ENCODE data around the gene ARID2.

ARID2 gene

GRCh38 chr12:45768194-45768593 lies 38.7 kb downstream of the ARID2 start:
- no peak for DNase-seq (ENCODE audit: low spot score)

- DNase-seq (ENCODE audit: low spot score) = no peak
Observed at GRCh38 chr12:45773747-45774146, 44.2 kb downstream of the ARID2 start.

DNA sequence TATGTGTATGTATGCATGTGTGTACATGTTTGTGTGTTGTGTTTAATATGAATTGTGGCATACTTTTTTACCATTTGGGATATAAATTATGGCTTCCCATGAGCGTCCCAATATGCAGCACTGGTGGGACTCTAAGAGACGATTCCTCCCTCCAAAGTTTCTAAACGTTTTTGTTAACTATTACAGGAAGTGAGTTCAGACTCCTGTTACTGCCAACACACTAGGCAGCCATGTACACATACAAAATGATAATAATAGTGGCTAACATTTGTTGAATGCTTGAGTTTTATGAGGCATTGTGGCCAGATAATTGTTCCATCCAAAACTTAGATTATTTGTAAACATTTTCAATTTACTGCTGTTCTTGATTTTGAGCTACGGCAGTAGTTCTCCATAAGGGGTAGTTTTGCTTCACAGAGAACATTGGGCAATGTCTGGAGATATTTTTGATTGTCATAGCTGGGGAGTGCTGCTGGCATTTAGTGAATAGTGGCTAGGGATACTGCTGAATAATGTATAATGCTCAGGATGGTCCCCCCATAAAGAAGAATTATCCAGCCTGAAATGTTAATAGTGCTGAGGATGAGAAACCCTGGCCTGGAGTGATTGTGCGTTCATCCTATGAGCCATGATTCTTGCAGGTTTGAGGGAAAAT lies 45.1 kb downstream of the ARID2 start:
- no peak for DNase-seq (ENCODE audit: low spot score)

DNA sequence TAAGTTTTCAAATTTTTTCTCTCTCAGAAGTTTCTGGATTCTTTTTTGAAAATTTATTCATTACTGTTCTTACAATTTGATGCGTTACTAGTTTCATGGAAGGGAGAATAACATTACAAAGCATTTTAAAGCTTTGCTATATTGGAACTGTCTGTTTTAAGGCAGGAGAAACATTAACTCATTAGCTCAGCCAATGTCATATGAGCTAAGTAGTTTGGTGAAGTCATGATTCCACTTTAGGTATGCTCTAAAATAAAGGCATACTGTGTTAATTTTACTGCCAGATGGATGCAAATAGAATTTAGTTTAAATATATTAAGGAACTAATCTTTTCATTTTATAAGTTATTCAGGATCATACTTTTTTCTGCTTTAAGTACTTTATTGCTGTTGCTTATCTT lies 46.0 kb downstream of the ARID2 start:
- no peak for DNase-seq (ENCODE audit: low spot score)

DNA sequence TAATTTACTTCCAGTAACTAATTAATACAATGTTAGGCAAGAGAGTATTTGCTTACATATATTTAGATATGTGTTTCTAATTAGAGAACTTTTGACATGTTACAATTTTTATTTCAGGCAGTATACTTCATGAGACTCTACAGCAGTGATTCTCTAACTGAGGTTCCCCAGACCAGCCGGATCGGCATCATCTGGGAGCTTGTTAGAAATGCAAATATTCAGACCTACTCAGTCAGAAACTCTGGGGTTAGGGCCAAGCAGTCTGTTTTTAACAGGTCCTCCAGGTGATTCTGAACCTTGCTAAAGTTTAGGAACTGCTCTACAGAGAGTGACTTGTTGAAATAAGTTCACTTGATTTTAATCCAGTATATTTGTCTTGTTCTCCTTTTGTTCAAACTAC lies 46.5 kb downstream of the ARID2 start:
- DNase-seq (ENCODE audit: low spot score) = no peak

GRCh38 chr12:45779936-45780335 lies 50.4 kb downstream of the ARID2 start:
- DNase-seq (ENCODE audit: low spot score) = no peak

DNA sequence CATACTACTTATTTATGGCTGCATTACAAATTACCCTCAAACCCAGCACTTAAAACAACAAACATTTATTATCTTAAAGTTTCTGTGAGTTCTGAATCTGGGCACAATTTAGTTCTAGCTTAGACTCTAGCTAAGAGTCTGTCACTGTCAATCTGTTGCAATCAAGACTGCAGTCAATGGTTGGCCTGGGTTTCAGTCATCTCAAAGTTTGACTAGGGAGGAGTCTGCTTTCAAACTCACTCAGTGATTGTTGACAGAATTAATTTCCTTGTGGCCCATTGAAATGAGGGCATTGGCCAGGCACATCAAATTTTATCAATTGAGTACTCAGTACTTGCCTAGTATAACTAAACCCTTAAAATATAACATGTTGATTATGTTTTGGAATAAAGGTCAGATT lies 51.6 kb downstream of the ARID2 start:
- no peak for DNase-seq (ENCODE audit: low spot score)

GRCh38 chr12:45785315-45785714 lies 55.8 kb downstream of the ARID2 start:
- DNase-seq (ENCODE audit: low spot score) = no peak

DNA sequence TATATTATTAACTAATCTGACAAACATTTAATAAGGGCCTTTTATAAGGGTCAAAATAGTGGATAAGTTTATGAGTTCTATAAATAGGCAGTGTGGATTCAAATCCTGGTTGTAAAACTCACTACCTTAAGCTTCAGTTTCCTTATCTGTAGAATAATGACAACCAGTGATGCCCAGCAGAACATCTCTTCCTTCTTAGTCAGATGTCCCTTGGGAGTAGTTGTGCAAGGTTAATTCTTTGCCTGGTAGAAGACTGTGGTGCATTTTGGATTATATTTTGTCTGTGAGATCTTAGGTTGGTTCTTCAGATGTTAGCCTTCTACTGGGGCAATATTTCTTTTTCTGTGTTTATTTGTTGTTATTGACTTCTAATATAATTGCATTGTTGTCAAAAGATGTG lies 59.5 kb downstream of the ARID2 start:
- no peak for DNase-seq (ENCODE audit: low spot score)

GRCh38 chr12:45794422-45794821 lies 64.9 kb downstream of the ARID2 start:
- DNase-seq (ENCODE audit: low spot score) = no peak

GRCh38 chr12:45801625-45802024 lies 72.1 kb downstream of the ARID2 start:
- DNase-seq (ENCODE audit: low spot score) = no peak

DNA sequence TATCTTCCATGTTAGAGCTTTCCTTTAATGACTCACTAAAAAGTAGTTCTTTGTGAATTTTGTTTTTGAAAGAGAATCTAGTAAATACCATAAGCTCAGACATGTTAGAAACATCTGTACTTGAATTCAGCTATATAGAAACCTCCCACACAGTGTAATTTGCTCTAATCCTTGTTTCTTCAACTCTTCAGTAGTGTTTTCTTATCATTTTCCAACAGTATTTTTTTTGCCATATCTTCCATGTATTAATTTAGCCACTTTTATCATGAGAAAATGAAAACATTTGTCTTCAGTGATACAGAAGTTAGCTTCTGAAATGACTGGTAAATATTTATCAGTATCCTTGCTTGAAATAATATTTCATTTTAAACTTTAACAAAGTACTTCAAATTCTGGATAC lies 73.6 kb downstream of the ARID2 start:
- peak; percentile 20 for DNase-seq (ENCODE audit: low spot score)

GRCh38 chr12:45816652-45817051 lies 87.1 kb downstream of the ARID2 start:
- no peak for DNase-seq (ENCODE audit: low spot score)

- no peak for DNase-seq (ENCODE audit: low spot score)
Observed at GRCh38 chr12:45827974-45828373, 98.5 kb downstream of the ARID2 start.

DNA sequence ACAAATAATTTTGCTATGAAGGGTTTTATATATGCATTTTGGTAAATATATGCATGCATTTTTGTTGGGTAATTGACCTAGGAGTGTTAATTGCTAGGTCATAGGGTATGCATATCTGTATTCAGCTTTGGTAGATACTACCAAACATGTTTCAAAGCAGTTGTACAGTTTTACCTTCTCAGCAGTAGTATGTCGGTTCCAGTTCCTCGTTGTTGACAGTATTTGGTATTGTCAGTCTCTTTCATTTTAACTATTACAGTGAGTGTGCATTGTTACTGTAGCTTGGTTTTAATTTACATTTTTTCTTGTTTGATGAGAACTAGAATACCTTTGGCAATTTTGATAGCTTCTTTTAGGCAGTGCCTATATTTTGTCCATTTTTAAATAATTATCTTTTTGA lies 98.9 kb downstream of the ARID2 start:
- no peak for DNase-seq (ENCODE audit: low spot score)

- DNase-seq (ENCODE audit: low spot score) = no peak
Observed at GRCh38 chr12:45831590-45831989, 102.1 kb downstream of the ARID2 start.

DNA sequence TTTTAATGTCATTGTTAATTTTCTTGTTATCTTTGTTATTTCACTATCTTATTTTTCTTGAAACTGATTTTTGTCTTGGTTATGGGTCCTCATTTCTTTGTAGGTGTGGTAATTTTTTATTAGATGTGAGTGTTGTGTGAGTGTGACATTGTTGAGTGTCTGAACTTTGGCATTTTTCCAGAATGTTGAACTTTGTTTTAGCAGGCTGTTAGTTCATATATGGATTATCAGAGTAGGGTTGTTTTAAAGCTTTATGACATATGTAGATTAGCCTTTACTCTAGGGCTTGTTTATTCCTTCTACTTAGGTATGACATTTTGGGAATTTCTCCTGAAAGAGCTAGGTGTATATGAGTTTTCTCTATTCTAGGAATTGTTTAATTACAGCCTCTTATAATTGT lies 103.9 kb downstream of the ARID2 start:
- no peak for DNase-seq (ENCODE audit: low spot score)

DNA sequence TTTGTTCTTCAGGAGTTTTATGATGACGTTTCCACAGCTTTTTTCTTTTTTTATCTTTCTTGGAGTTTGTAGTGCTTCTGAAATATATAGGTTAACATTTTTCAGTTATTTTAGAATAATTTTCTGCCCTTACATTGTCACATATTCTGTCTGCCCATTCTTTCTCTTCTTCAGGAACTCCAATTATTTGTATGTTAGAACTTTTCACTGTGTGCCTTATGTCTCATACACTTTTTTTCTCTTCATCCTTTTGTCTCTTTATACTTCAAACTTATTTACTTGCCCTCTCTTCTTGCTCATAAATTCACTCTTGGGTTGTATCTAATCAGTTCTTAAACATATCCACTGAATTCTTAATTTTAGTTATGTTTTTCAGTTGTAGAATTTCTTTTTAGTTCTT lies 105.3 kb downstream of the ARID2 start:
- DNase-seq (ENCODE audit: low spot score) = no peak

DNA sequence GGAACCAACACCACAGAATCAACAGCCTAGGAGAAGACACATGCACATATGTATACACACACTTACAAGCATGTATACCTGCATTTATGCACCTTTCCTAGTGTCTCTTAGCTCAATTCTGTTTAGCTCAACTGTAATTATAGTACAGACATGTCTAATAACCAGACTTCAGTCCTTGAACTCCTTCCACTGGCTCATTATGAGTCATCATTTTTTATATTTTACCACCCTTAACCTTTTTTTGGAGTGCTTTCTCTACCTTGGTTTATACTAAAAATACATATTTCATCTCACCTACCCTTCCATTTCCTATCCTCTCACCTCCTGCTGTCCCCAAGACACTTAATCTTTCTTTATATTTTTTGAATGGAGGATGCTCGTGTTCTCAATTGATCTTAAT lies 110.4 kb downstream of the ARID2 start:
- no peak for DNase-seq (ENCODE audit: low spot score)

GRCh38 chr12:45849289-45849688 lies 119.8 kb downstream of the ARID2 start:
- no peak for DNase-seq (ENCODE audit: low spot score)

GRCh38 chr12:45850302-45850701 lies 120.8 kb downstream of the ARID2 start:
- DNase-seq (ENCODE audit: low spot score) = no peak

DNA sequence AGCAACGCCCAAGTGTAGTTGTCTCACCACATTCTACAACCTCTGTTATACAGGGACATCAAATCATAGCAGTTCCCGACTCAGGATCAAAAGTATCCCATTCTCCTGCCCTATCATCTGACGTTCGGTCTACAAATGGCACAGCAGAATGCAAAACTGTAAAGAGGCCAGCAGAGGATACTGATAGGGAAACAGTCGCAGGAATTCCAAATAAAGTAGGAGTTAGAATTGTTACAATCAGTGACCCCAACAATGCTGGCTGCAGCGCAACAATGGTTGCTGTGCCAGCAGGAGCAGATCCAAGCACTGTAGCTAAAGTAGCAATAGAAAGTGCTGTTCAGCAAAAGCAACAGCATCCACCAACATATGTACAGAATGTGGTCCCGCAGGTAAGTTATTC lies 123.0 kb downstream of the ARID2 start:
- DNase-seq (ENCODE audit: low spot score) = no peak

GRCh38 chr12:45853550-45853949 lies 124.0 kb downstream of the ARID2 start:
- DNase-seq (ENCODE audit: low spot score) = no peak

DNA sequence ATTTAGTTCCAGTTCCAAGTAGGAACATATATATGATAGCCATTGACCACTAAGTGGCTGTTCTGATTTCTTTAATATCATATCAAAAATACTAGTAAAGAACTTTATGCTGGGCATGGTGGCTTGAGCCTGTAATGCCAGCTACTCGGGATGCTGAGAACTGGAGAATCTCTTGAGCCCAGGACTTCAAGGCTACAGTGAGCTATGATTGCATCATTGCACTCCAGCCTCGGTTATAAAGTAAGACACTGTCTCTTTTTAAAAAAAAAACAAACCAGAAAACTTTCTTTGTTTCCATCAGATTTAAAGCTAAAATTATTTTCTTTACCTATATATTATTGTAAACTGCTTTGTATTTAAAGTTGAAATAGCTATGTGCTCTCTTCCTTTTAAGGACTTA lies 133.8 kb downstream of the ARID2 start:
- no peak for DNase-seq (ENCODE audit: low spot score)

DNA sequence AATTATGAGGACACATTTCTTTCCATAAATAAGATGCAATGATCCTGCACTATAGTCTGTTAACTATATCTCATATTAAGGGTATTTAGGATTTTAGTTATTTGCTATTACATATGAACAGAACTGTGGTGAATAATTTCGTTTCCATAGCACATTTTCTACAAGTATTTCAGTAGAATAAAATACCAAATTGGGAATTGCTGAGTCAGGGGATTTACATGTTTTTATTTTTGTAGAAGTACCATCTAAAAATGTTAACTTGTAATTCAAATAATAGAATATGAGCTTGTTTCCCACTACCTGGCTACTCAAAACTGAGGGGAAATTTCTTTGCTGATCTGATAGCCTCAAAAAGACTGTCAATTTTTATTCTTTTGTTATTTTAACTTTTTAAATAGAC lies 136.8 kb downstream of the ARID2 start:
- no peak for DNase-seq (ENCODE audit: low spot score)
